Aorta (tissue), 5 donors: Measurements from ENCODE around the gene IRX6. TPM values are rescaled to one million over a fixed set of nuclear protein-coding genes. Genes with fewer than 3 reads are reported as not detected.
A peak's percentile ranks its signal among the peaks of the same experiment; 100 is the strongest.

Source experiments
- ATAC-seq: fragments of 200-7000 bp; cut with Tn5 transposase; one replicate; pipeline ENCODE4 v1.9.1; 2022; ENCODE audit warnings: moderate library complexity; ENCODE audit not compliant: low FRiP score
- DNase-seq, 2 donors: peaks; one replicate each; pipeline ENCODE4 v3.0.0-alpha.2; 2020
- H3K27ac ChIP-seq, 2 donors: one replicate each; pipeline ENCODE4 v1.5.1; 2013; ENCODE audit warnings: low read length in 2 of 2, mild to moderate bottlenecking in 2 of 2, moderate library complexity in 2 of 2, control low read depth in 1 of 2, inconsistent platforms in 1 of 2, low read depth in 1 of 2
- H3K27me3 ChIP-seq, 2 donors: one replicate each; pipeline ENCODE4 v1.6.1; 2013; ENCODE audit warnings: control low read depth in 1 of 2, low read length in 1 of 2, mild to moderate bottlenecking in 1 of 2, moderate library complexity in 1 of 2; ENCODE audit not compliant: insufficient read depth in 2 of 2, control insufficient read depth in 1 of 2
- H3K36me3 ChIP-seq, 2 donors: one replicate each; pipeline ENCODE4 v1.6.1; 2013; ENCODE audit warnings: control low read depth in 1 of 2, low read length in 1 of 2, mild to moderate bottlenecking in 1 of 2; ENCODE audit not compliant: insufficient read depth in 2 of 2, control insufficient read depth in 1 of 2
- H3K4me1 ChIP-seq, 2 donors: one replicate each; pipeline ENCODE4 v1.6.1; 2013; ENCODE audit warnings: low read length in 2 of 2, control low read depth in 1 of 2, mild to moderate bottlenecking in 1 of 2, moderate library complexity in 1 of 2; ENCODE audit not compliant: insufficient read depth in 2 of 2, control insufficient read depth in 1 of 2
- H3K4me3 ChIP-seq, 2 donors: one replicate each; pipeline ENCODE4 v1.5.1; 2013; ENCODE audit warnings: low read length in 2 of 2, control low read depth in 1 of 2, mild to moderate bottlenecking in 1 of 2
- H3K9me3 ChIP-seq: one replicate; pipeline ENCODE4 v1.6.1; 2013; ENCODE audit warnings: mild to moderate bottlenecking, low read length; ENCODE audit not compliant: control insufficient read depth
- WGBS, 2 donors: extraction: QIAGEN DNeasy Blood & Tissue Kit; methylation state at CpG; one replicate each; pipeline ENCODE4 v1.1.7; 2013; 5-methylcytosine and 5-hydroxymethylcytosine counted together
- intact Hi-C, 2 donors: fragments of 100-400 bp; cut with DNase I; formaldehyde crosslinking; loops; one replicate each; pipeline versions ENCODE4 v1.14.2 to v1.15.0; 2022
- polyA plus RNA-seq, 2 donors: library from polyadenylated mRNA; stranded (reverse); fragments of 200-250 nt; gene quantifications; one replicate each; pipeline ENCODE4 v1.2.3, GENCODE V29; 2013
- total RNA-seq, 2 donors: library from RNA; stranded (reverse); fragmentation: NEBNext Ultra II Directional; extraction: Animal tissue kit (Norgen Biotek cat#: 25700); gene quantifications; one replicate each; pipeline ENCODE4 v1.2.1, GENCODE V29; 2021
- donor health status: healthy with polysubstance abuse.
- donor health status: Bipolar disorder and iron deficiency.
- donor health status: DM: no; HTN: no; CAD: no.
- donor health status: DM: no; HTN: no; CAD: no.
- donor health status: DM: yes; HTN: yes; CAD: no.

IRX6 gene
- total and polyA plus RNA-seq, 4 donors: 0.12 to 0.16 TPM; not detected in 2

DNA sequence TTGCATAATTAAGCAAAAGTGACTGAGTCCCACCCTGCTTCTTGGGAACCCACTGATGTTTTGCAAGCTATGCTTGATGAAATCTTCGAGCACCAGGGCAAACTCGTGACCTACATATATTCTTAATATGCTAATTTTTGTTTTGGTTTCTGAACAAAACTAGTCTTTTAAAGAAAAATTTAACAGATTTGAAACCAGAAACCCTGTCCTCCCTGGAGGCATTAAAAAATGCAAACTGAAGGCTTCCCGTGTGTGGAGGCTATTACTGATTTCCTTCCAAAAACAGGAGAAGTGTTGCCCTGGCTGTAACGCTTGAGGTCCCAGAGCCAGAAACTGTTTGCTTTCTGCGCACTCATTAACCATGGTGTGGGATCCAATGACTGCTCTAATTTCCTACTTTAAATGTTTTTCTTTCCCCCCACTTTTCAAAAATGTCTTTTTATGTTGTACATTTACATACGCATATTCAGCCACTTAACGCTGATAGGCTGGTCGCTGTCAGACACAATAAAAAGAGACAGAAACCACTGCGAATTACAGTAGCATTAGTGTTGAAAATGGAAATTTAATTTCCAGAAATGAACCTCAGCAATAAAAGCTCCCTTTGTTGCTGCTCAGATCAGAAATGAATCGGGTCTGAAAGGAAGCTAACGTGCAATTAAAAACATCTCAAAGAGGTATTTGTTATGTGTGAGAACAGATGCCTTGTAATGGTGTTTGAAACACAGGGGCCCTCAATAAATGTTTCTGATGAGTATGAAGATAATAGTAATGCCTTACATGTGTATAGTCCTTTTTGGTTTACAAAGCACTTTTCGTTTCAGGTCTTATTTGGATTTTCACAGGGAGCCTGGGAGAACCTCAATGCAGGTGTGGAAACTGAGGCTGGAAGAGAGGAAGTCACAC is 39.9 kb upstream of the IRX6 start:
- Histone ChIP-seq H3K9me3 (peaks cover 2% of the 10 kb centered on the region), H3K27ac (no peak overlapping the region), H3K4me1 (no peaks in the 10 kb centered on the region), H3K4me3 (peak overlapping the region in 1 of 2 donors; percentile 14), H3K36me3 (no peaks in the 10 kb centered on the region), H3K27me3 (no peaks in the 10 kb centered on the region)
- intact Hi-C loops: no loop called here
- no peak for DNase-seq
- WGBS, 2 donors: 41 to 42% methylated on average over 12 of the region's 12 CpGs
- no peak for ATAC-seq

DNA sequence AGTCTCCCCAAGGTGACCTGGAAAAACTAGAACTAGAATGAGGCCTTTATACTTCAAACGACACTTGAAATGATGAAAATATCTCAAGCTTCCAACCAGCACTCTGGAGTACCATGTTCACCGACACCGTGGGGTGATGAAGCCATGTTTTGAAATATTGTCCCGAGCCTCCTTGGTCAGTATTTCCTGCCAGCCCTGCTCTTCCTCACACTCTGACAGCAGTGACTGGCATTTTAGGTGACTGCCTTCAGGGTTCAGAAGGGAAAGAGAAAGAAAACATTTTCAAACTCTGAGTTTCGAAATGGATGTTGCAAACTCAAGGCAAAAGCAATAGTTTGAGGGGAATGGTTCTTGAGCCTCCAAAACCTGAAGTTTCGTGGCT is 39.3 kb upstream of the IRX6 start:
- Histone ChIP-seq H3K9me3 (peaks cover 2% of the 10 kb centered on the region), H3K4me1 (no peaks in the 10 kb centered on the region), H3K36me3 (no peaks in the 10 kb centered on the region), H3K27me3 (no peaks in the 10 kb centered on the region), H3K4me3 (peak overlapping the region in 1 of 2 donors; percentile 14), H3K27ac (no peak overlapping the region)
- WGBS, 2 donors: 68 to 71% methylated on average over 6 of the region's 6 CpGs
- no peak for ATAC-seq
- intact Hi-C loops: no loop called here
- DNase-seq: no peak

DNA sequence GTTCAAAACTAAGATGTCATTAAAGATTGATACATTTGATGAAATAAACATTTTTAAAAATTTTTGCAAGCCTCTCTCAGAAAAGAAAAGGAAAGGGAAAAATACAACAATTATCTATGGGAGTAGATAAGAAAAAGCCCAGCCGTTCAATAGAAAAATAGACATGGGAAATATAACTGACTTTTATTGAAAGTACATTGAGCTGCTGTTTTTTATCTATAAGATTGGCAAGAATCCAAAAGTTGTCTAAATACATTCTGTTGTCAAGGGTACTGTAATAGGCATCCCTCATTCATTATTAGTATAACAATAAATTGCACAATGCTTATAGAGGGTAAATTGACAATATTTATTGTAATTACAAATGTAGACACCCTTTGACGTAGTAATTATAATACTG is 38.4 kb upstream of the IRX6 start:
- no peaks in the 10 kb centered on the region for H3K27me3 ChIP-seq
- H3K9me3 ChIP-seq: peaks cover 2% of the 10 kb centered on the region
- intact Hi-C loops: no loop called here
- 56 to 68% methylated on average over 2 of the region's 2 CpGs for WGBS, 2 donors
- H3K4me1 ChIP-seq: no peaks in the 10 kb centered on the region
- no peak overlapping the region for H3K27ac ChIP-seq
- ATAC-seq (no peak), DNase-seq (no peak)
- H3K4me3 ChIP-seq: no peak overlapping the region
- no peaks in the 10 kb centered on the region for H3K36me3 ChIP-seq

DNA sequence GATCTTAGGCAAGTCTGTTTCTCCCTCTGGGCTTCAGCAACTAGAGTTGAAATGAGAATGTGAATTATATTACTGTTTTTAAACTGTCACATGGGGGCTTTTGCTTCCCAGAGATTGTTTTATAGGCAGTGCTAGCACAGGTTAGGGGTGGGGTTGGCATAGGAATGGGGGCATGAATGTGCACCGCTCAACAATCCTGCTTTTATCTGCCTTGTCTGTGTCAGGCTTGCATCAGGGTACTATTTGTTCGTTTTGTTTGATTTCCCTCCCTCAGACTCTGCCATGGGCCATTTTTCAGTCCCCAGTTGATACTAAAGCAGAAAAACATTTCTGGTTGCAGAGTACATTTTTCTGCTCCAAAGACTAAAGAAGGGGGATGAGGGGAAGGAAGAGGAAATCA is 34.6 kb upstream of the IRX6 start:
- intact Hi-C loops: no loop called here
- Histone ChIP-seq H3K4me1 (no peaks in the 10 kb centered on the region), H3K27me3 (no peaks in the 10 kb centered on the region), H3K9me3 (peaks cover 2% of the 10 kb centered on the region), H3K27ac (no peak overlapping the region), H3K36me3 (no peaks in the 10 kb centered on the region), H3K4me3 (no peak overlapping the region)
- ATAC-seq (no peak), DNase-seq (no peak)
- 60% methylated on average over 2 of the region's 2 CpGs for WGBS, 2 donors

DNA sequence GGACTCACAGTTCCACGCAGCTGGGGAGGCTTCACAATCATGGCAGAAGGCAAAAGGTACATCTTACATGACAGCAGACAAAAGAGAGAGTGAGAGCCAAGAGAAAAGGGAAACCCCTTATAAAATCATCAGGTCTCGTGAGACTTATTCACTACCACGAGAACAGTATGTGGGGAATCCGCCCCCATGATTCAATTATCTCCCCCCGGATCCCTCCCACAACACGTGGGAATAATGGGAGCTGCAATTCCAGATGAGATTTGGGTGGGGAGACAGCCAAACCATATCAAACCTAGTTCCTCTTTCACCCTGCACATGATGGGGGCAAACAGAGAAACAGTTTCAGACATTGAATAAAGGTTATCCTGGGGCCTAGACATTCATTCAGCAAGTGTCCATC is 32.2 kb upstream of the IRX6 start:
- Histone ChIP-seq H3K27ac (no peak overlapping the region), H3K27me3 (no peaks in the 10 kb centered on the region), H3K36me3 (no peaks in the 10 kb centered on the region), H3K4me1 (no peaks in the 10 kb centered on the region), H3K9me3 (peaks cover 2% of the 10 kb centered on the region), H3K4me3 (no peak overlapping the region)
- intact Hi-C loops: no loop called here
- DNase-seq (no peak), ATAC-seq (no peak)
- 78 to 86% methylated on average over 6 of the region's 6 CpGs for WGBS, 2 donors

DNA sequence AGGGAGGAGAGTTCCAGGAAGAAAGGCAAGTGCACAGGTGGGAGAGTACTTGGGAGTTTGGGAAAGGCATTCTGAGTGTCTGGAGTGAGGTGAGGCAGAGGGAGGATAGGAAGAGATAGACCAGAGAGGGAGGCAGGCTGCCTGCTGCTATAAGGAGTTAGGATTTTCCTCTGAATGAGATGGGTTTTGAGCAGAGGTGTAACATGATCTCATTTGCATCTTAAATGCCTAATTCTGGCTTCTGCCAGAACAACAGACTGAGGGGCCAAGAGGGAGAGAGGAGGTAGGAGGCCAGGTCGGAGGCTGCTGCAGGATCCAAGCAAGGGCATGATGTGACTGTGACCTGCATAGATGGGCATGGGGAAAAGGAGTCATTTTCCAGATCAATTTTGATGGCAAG is 31.5 kb upstream of the IRX6 start:
- Histone ChIP-seq H3K36me3 (no peaks in the 10 kb centered on the region), H3K27ac (no peak overlapping the region), H3K27me3 (no peaks in the 10 kb centered on the region), H3K9me3 (peaks cover 2% of the 10 kb centered on the region), H3K4me1 (no peaks in the 10 kb centered on the region), H3K4me3 (no peak overlapping the region)
- 56 to 73% methylated on average over 1 of the region's 1 CpG for WGBS, 2 donors
- no peak for DNase-seq
- intact Hi-C loops: no loop called here
- no peak for ATAC-seq

DNA sequence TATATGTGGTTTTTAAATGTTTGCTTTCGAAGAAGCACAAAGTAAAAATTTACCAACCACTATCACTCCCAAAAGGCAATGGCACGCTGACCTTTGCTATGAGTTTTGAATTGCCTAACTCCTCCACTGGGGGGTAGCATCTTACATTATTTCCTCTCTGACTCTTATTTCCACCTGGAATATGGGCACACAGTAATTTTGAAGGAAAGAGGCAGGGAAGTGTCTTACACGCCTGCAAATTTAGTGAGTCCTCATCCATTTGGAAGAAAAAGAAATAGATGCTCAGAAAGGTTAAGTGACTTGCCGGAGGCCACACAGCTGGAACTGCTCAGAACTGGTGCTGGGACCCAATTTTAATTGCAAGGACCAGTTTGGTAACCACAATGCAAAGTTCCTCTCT is 29.9 kb upstream of the IRX6 start:
- Histone ChIP-seq H3K27ac (no peak overlapping the region), H3K4me3 (no peak overlapping the region), H3K36me3 (no peaks in the 10 kb centered on the region), H3K27me3 (no peaks in the 10 kb centered on the region), H3K9me3 (peaks cover 1% of the 10 kb centered on the region), H3K4me1 (no peaks in the 10 kb centered on the region)
- intact Hi-C loops: no loop called here
- 84 to 88% methylated on average over 4 of the region's 4 CpGs for WGBS, 2 donors
- DNase-seq (no peak), ATAC-seq (no peak)

DNA sequence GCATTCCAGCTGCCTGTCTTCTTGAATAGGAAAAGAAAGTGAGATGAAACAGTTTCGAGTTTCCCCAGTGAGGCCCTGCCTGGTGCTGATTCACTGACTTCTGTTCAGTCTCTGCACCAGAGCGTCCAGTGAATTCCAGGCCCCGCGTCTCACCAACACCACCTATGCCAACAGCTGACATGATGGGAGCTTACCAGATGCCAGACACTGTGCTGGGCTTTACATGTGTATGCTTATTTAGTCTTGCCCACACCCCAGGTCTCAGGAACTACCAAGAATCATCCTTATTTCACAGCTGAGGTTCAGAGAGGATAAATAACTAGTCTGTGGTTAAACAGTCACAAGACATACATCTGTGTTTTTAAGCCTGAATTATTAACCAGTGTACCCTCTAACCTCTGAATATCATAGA is 29.1 kb upstream of the IRX6 start:
- Histone ChIP-seq H3K4me3 (no peak overlapping the region), H3K4me1 (no peaks in the 10 kb centered on the region), H3K27me3 (no peaks in the 10 kb centered on the region), H3K36me3 (no peaks in the 10 kb centered on the region), H3K27ac (no peak overlapping the region), H3K9me3 (peaks cover 1% of the 10 kb centered on the region)
- intact Hi-C loops: no loop called here
- WGBS, 2 donors: 29 to 31% methylated on average over 4 of the region's 4 CpGs
- no peak for DNase-seq
- no peak for ATAC-seq
